GM23248 (cell line): ENCODE data around the gene PTPRD.

Experiments used
- EZH2 ChIP-seq: fragments of 200-600 bp; sonication (generic); IDR thresholded peaks from 2 replicates; pipeline ENCODE4 v1.6.1; 2018; ENCODE audit warnings: antibody characterized with exemption, mild to moderate bottlenecking; ENCODE audit not compliant: insufficient read depth, poor library complexity, severe bottlenecking
- EZH2phosphoT487 ChIP-seq: fragments of 200-600 bp; sonication (generic); IDR thresholded peaks from 2 replicates; pipeline ENCODE4 v1.6.1; 2018; ENCODE audit warnings: antibody characterized with exemption, moderate library complexity, mild to moderate bottlenecking, low read depth; ENCODE audit not compliant: insufficient read depth

DNA sequence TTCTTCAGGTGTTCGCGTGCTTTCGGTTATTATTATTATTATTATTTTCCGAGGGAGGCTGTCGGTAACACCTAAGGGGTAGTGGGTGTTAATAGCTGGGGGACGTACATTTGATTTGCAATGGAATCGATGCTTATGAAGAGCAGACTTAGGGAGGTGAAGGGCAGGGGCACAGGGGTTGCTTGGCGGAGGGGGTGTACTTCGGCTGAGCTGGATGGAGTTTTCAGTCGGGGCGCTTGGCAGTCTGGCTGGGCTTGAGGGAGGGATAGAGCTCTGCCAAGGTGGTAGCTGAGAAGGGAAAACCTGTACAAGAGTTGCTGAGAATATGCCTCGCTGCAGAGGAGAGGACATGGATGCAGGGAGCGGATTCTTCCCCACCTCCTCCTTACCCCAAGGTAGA lies 617 bp upstream of the PTPRD start:
- TF ChIP-seq EZH2 (peak; percentile 53), EZH2phosphoT487 (no peak)
